Endometrial microvascular endothelial cells (primary cell): ENCODE data around the gene PCDH1. TPM values are rescaled to one million over a fixed set of nuclear protein-coding genes. Genes with fewer than 3 reads are reported as not detected.

ENCODE experiments used
- in situ Hi-C: cut with HindIII; loops from 2 replicates; pipeline ENCODE4 v1.10.0; 2017; ENCODE audit warnings: low sequenced_read_pairs, low pct_unique_long_range_greater_than_20kb; ENCODE audit errors: inconsistent ontology term
- total RNA-seq: library from RNA; depleted of rRNA; stranded (reverse); fragments of >200 nt; gene quantifications from one replicate; pipeline ENCODE4 v1.2.3, GENCODE V29; 2015; ENCODE audit errors: inconsistent ontology term

Gene PCDH1
- total RNA-seq, 1 donor from 2014 or later, result 94.1 TPM

- in situ Hi-C loops, result no loop called here
Measured at GRCh38 chr5:141862936-141863543, 15.2 kb downstream of the PCDH1 start.

- in situ Hi-C loops, result no loop called here
Measured at GRCh38 chr5:141861194-141861593, 17.0 kb downstream of the PCDH1 start.

- in situ Hi-C loops, result no loop called here
Measured at GRCh38 chr5:141858079-141858765, 20.0 kb downstream of the PCDH1 start.

- in situ Hi-C loops, result no loop called here
Measured at GRCh38 chr5:141857226-141857625, 21.0 kb downstream of the PCDH1 start.

- in situ Hi-C loops, result no loop called here
Measured at GRCh38 chr5:141856037-141856790, 22.0 kb downstream of the PCDH1 start.

GRCh38 chr5:141855265-141856036 is 22.8 kb downstream of the PCDH1 start:
- in situ Hi-C loops, result no loop called here

GRCh38 chr5:141853895-141854626 is 24.1 kb downstream of the PCDH1 start:
- in situ Hi-C loops, result no loop called here

- in situ Hi-C loops, result no loop called here
Measured at GRCh38 chr5:141852448-141852847, 25.8 kb downstream of the PCDH1 start.

GRCh38 chr5:141851195-141851874 is 26.9 kb downstream of the PCDH1 start:
- in situ Hi-C loops, result no loop called here

- in situ Hi-C loops, result no loop called here
Measured at GRCh38 chr5:141850786-141851185, 27.4 kb downstream of the PCDH1 start.

- in situ Hi-C loops, result no loop called here
Measured at GRCh38 chr5:141850244-141850768, 27.9 kb downstream of the PCDH1 start.

GRCh38 chr5:141849415-141850243 is 28.6 kb downstream of the PCDH1 start:
- in situ Hi-C loops, result no loop called here

GRCh38 chr5:141848744-141849414 is 29.3 kb downstream of the PCDH1 start:
- in situ Hi-C loops, result no loop called here

- in situ Hi-C loops, result no loop called here
Measured at GRCh38 chr5:141846031-141846430, 32.2 kb downstream of the PCDH1 start.

- in situ Hi-C loops, result no loop called here
Measured at GRCh38 chr5:141845371-141845851, 32.8 kb downstream of the PCDH1 start.

GRCh38 chr5:141844414-141845097 is 33.7 kb downstream of the PCDH1 start:
- in situ Hi-C loops, result no loop called here
